Nephron progenitor cell (in vitro differentiated cells): ENCODE measurements around the gene PDE4B.

ENCODE experiments used
- DNase-seq: peaks from one replicate; pipeline ENCODE4 v3.0.0; 2021
- H3K27ac Mint-ChIP-seq: 2 replicates; pipeline ENCODE4 v1.8.0; 2021; ENCODE audit warnings: mild to moderate bottlenecking, moderate library complexity, mixed read lengths
- H3K27me3 Mint-ChIP-seq: 2 replicates; pipeline ENCODE4 v1.8.0; 2021; ENCODE audit warnings: mild to moderate bottlenecking, low read depth, mixed read lengths; ENCODE audit not compliant: poor library complexity
- H3K36me3 Mint-ChIP-seq: 2 replicates; pipeline ENCODE4 v1.8.0; 2021; ENCODE audit warnings: low read depth, mixed read lengths
- H3K4me1 Mint-ChIP-seq: 2 replicates; pipeline ENCODE4 v1.8.0; 2021; ENCODE audit warnings: mixed read lengths
- H3K4me3 Mint-ChIP-seq: 2 replicates; pipeline ENCODE4 v1.8.0; 2021; ENCODE audit warnings: mild to moderate bottlenecking, moderate library complexity, mixed read lengths
- H3K9me3 Mint-ChIP-seq: 2 replicates; pipeline ENCODE4 v1.8.0; 2021; ENCODE audit warnings: mild to moderate bottlenecking, moderate library complexity, mixed read lengths
- CTCF ChIP-seq: fragments of 200-600 bp; sonication (generic); IDR thresholded peaks from 2 replicates; pipeline ENCODE4 v1.5.0; 2021; ENCODE audit warnings: antibody characterized with exemption

Gene PDE4B

DNA sequence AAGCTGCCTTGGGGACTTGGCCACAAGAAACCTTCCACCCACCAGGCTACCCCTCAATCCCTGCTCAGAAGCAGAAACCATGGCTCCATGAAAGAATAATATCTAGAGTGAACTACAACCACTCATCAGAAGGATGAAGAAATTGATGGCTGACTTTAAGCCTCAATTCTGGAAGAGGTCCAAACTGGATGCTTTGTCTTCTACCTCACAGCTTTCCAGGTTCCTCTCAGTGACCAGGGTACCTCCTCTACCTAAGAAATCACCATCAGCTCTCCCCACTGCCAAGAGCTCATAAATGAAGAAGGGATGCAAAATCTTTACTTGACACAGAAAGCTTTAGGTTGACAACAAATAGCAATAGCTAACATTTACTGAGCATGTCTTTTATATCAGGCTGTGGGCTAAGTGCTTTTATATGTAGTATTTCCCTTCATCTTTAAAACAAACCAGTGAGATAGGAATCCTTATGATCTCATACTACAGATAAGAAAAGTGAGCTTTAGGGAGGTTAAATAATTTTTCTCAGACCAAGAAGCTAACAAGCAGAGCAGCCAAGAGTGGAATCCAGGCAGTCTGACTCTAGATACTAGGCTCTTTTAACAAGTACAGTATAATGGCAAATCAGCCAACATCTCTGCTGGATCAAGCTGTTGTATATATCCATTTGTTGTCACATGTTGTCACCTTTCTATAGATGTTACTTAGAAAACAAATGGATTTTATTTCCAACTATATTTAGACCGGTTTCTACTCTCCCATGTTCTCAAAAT lies 498.3 kb downstream of the PDE4B start:
- H3K9me3 Mint-ChIP-seq = no peaks in the 10 kb centered on the region
- no peaks in the 10 kb centered on the region for H3K36me3 Mint-ChIP-seq
- DNase-seq = no peak
- no peak for TF ChIP-seq CTCF
- no peak overlapping the region for H3K27ac Mint-ChIP-seq
- H3K27me3 Mint-ChIP-seq = peaks cover 7% of the 10 kb centered on the region
- no peak overlapping the region for H3K4me3 Mint-ChIP-seq
- peaks cover 4% of the 10 kb centered on the region for H3K4me1 Mint-ChIP-seq

DNA sequence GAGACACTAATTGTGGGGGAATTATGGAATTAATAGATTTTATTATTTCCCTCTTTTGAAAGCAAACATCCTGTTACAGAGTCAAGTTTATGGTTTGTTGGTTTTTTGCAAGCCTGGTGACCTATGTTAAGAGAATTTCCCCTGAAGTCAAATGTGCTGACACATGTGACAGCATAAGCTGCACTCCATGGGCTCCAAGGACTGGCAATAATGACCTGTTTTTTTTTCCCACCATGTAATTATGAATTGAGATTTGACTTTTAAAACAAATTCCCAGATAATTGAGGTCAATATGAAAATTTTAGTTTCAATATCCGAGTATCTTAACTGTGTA lies 498.8 kb downstream of the PDE4B start:
- Mint-ChIP-seq H3K36me3 (no peaks in the 10 kb centered on the region), H3K4me1 (peaks cover 5% of the 10 kb centered on the region), H3K27ac (no peak overlapping the region), H3K27me3 (peaks cover 7% of the 10 kb centered on the region), H3K4me3 (no peak overlapping the region), H3K9me3 (no peaks in the 10 kb centered on the region)
- no peak for TF ChIP-seq CTCF
- DNase-seq = no peak

GRCh38 chr1:66292305-66292704 lies 499.6 kb downstream of the PDE4B start:
- no peak for DNase-seq
- H3K27ac Mint-ChIP-seq = no peak overlapping the region
- no peaks in the 10 kb centered on the region for H3K9me3 Mint-ChIP-seq
- TF ChIP-seq CTCF = no peak
- H3K4me1 Mint-ChIP-seq = peaks cover 5% of the 10 kb centered on the region
- H3K4me3 Mint-ChIP-seq = no peak overlapping the region
- H3K27me3 Mint-ChIP-seq = peaks cover 7% of the 10 kb centered on the region
- H3K36me3 Mint-ChIP-seq = no peaks in the 10 kb centered on the region

GRCh38 chr1:66292944-66293343 lies 500.2 kb downstream of the PDE4B start:
- Mint-ChIP-seq H3K4me3 (no peak overlapping the region), H3K9me3 (no peaks in the 10 kb centered on the region), H3K27ac (no peak overlapping the region), H3K4me1 (peaks cover 5% of the 10 kb centered on the region), H3K36me3 (no peaks in the 10 kb centered on the region), H3K27me3 (peaks cover 6% of the 10 kb centered on the region)
- no peak for TF ChIP-seq CTCF
- DNase-seq = no peak

- Mint-ChIP-seq H3K27me3 (peaks cover 3% of the 10 kb centered on the region), H3K36me3 (no peaks in the 10 kb centered on the region), H3K9me3 (no peaks in the 10 kb centered on the region), H3K4me3 (no peak overlapping the region), H3K27ac (no peak overlapping the region), H3K4me1 (peaks cover 5% of the 10 kb centered on the region)
- DNase-seq = no peak
- no peak for TF ChIP-seq CTCF
Measured at GRCh38 chr1:66294707-66295370, 502.1 kb downstream of the PDE4B start.

DNA sequence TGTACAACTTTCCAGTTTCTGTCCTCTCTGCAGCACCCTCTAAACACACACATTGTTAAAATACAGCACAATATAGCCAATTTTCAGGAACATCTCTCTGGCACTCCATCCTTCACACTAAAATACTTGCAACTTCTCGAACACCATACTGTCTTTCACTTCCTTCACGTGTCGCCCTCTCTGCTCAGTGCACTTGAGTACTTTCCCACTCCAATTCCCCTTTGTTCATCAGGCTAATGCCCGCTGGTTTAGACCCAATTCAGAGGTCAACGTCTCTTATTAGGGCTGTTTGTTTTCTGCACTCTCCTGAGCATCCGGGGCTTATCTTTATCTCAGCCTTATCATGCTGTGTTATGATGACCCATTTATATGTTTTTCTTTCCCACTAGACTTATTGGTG lies 503.1 kb downstream of the PDE4B start:
- Mint-ChIP-seq H3K4me3 (no peak overlapping the region), H3K27me3 (peaks cover 3% of the 10 kb centered on the region), H3K27ac (peak overlapping the region; percentile 55), H3K36me3 (no peaks in the 10 kb centered on the region), H3K9me3 (no peaks in the 10 kb centered on the region), H3K4me1 (peaks cover 5% of the 10 kb centered on the region)
- no peak for DNase-seq
- TF ChIP-seq CTCF = no peak
